GM12878 (cell line): ENCODE results near the gene BCL2. TPM values are rescaled to one million over a fixed set of nuclear protein-coding genes. Genes with fewer than 3 reads are reported as not detected.
A peak's percentile ranks its signal among the peaks of the same experiment; 100 is the strongest.

ENCODE experiments used
- CBX5 ChIP-seq: sonication (generic); IDR thresholded peaks from 2 replicates; pipeline ENCODE4 v1.6.1; 2016; ENCODE audit warnings: low read depth, moderate library complexity, mild to moderate bottlenecking, inconsistent platforms
- CHD1 ChIP-seq: IDR thresholded peaks from 2 replicates; pipeline ENCODE4 v1.6.1; 2012; ENCODE audit warnings: low read depth, low read length, improper control_type of control experiment
- DPF2 ChIP-seq: fragments of 450-650 bp; IDR thresholded peaks from 2 replicates; pipeline ENCODE4 v1.6.1; 2017; ENCODE audit warnings: mild to moderate bottlenecking
- FOS ChIP-seq: IDR thresholded peaks from 3 replicates; pipeline ENCODE4 v1.6.1; 2011; ENCODE audit warnings: borderline replicate concordance; ENCODE audit not compliant: insufficient read length; ENCODE audit errors: extremely low read depth
- FOXK2 ChIP-seq: fragments of 450-650 bp; IDR thresholded peaks from 2 replicates; pipeline ENCODE4 v1.6.1; 2017; ENCODE audit warnings: mild to moderate bottlenecking, moderate library complexity
- HCFC1 ChIP-seq: fragments of 150-350 bp; IDR thresholded peaks from 2 replicates; pipeline ENCODE4 v1.6.1; 2014; ENCODE audit warnings: low read length
- JUND ChIP-seq: IDR thresholded peaks from 2 replicates; pipeline ENCODE4 v1.6.1; 2012; ENCODE audit warnings: low read depth, mild to moderate bottlenecking, low read length, improper control_type of control experiment, moderate library complexity
- LARP7 ChIP-seq: fragments of 450-650 bp; IDR thresholded peaks from 2 replicates; pipeline ENCODE4 v1.6.1; 2017; ENCODE audit warnings: mild to moderate bottlenecking
- MYC ChIP-seq: IDR thresholded peaks from 2 replicates; pipeline ENCODE4 v1.6.1; 2011; ENCODE audit warnings: mild to moderate bottlenecking, low read length, moderate library complexity, inconsistent platforms; ENCODE audit not compliant: insufficient read depth, insufficient replicate concordance, insufficient read length, severe bottlenecking
- NR2C2 ChIP-seq: IDR thresholded peaks from 2 replicates; pipeline ENCODE4 v1.6.1; 2011; ENCODE audit warnings: borderline replicate concordance, low read depth; ENCODE audit not compliant: control insufficient read depth, insufficient read length
- NRF1 ChIP-seq: conservative IDR thresholded peaks from 2 replicates; pipeline ENCODE4 v1.6.1; 2011; ENCODE audit warnings: mild to moderate bottlenecking, low read depth, low read length, improper control_type of control experiment
- PML ChIP-seq: IDR thresholded peaks from 2 replicates; pipeline ENCODE4 v1.6.1; 2012; ENCODE audit warnings: low read length, inconsistent platforms
- POU2F2 ChIP-seq: IDR thresholded peaks from 3 replicates; pipeline ENCODE4 v1.6.1; 2011; ENCODE audit warnings: low read depth, mild to moderate bottlenecking, low read length, borderline replicate concordance
- SP1 ChIP-seq: IDR thresholded peaks from one replicate; pipeline ENCODE4 v1.6.1; 2011; ENCODE audit warnings: low read depth, low read length
- STAT3 ChIP-seq: IDR thresholded peaks from 2 replicates; pipeline ENCODE4 v1.6.1; 2011; ENCODE audit warnings: low read depth, low read length, improper control_type of control experiment
- ZNF384 ChIP-seq: IDR thresholded peaks from 2 replicates; pipeline ENCODE4 v1.6.1; 2012; ENCODE audit warnings: low read depth, mild to moderate bottlenecking, low read length, improper control_type of control experiment, borderline replicate concordance
- polyA plus RNA-seq, 11 experiments: library from polyadenylated mRNA; depleted of rRNA in 4 of 11; unstranded in 6 of 11; stranded (reverse) in 5 of 11; fragments of >200 nt; fragmentation: Nextera tagmentation in 4 of 11; fragmentation: Illumina TruSeq in 1 of 11; extraction: Ambion mirVana in 4 of 11; extraction: Trizol in 1 of 11; gene quantifications; 1 replicate in 1 of 11; 2 replicates in 10 of 11; pipeline versions ENCODE4 v1.2.1 to v1.2.3, GENCODE V29; 2011 to 2016; ENCODE audit warnings: inconsistent platforms in 2 of 11, missing spikeins in 2 of 11, low read depth in 1 of 11
- total RNA-seq, 4 experiments: library from RNA; depleted of rRNA in 3 of 4; stranded (reverse); fragments of >200 nt in 3 of 4; fragmentation: Illumina TruSeq in 1 of 4; extraction: Trizol in 1 of 4; gene quantifications; 2 replicates each; pipeline versions ENCODE4 v1.2.1 to v1.2.3, GENCODE V29; 2013 to 2021
- TF ChIP-seq, protein P1 (sequence below): fragments of 450-650 bp; IDR thresholded peaks from 2 replicates; pipeline ENCODE4 v1.6.1; 2017; ENCODE audit warnings: borderline replicate concordance
- TF ChIP-seq, protein P2 (sequence below): fragments of 150-350 bp; IDR thresholded peaks from 2 replicates; pipeline ENCODE4 v1.6.1; 2014; ENCODE audit warnings: mild to moderate bottlenecking, low read depth, low read length
- TF ChIP-seq, protein P3 (sequence below): fragments of 450-650 bp; IDR thresholded peaks from 2 replicates; pipeline ENCODE4 v1.6.1; 2017; ENCODE audit warnings: low read depth, mild to moderate bottlenecking, moderate library complexity
- TF ChIP-seq, protein P4 (sequence below): IDR thresholded peaks from 2 replicates; pipeline ENCODE4 v1.6.1; 2011; ENCODE audit warnings: mild to moderate bottlenecking, low read depth, low read length, moderate library complexity; ENCODE audit not compliant: insufficient replicate concordance
- TF ChIP-seq, protein P5 (sequence below): IDR thresholded peaks from 2 replicates; pipeline ENCODE4 v1.6.1; 2011; ENCODE audit warnings: low read depth, mild to moderate bottlenecking, low read length, moderate library complexity, borderline replicate concordance; ENCODE audit errors: extremely low read depth
- TF ChIP-seq, protein P6 (sequence below): fragments of 450-650 bp; IDR thresholded peaks from 2 replicates; pipeline ENCODE4 v1.6.1; 2016; ENCODE audit warnings: mild to moderate bottlenecking

Gene BCL2
- total and polyA plus RNA-seq, 10 of the 15 experiments (the other 5 are each of a cell fraction or from before 2014, with no cell fraction given): 4.1 to 47.8 (median 19.3) TPM

DNA sequence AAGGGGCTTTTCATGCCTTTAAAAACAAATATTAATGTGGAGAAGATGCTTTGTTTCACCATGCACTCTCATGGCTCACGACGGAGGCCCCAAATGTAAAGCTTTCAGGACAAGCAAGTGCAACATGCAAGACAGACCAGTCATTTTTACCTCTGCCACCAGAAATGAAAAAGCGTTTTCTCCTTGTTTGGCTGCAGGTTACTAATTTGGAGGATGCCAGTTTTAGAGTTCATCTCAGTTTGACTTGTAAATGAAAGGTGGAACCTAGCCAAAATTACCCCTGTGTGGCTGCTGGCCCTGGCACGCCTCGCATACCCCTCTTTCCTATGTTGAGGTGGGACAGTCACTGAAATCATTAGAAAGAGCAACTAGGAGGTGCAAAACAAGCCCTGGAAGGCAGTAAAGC, 138.6 kb downstream of the BCL2 start (continued):
- TF ChIP-seq CHD1 (no peak), MYC (no peak), FOXK2 (no peak), LARP7 (no peak), SP1 (no peak), NR2C2 (no peak), POU2F2 (peak; percentile 27; the same call in 1 of the 3 replicates), JUND (no peak), HCFC1 (no peak), DPF2 (no peak), FOS (no peak), STAT3 (no peak), NRF1 (no peak), CBX5 (0 out of 2 replicates have a peak, but pooled peaks have one; percentile 20), ZNF384 (no peak), PML (0 out of 2 replicates have a peak, but pooled peaks have one; percentile 41)
- TF ChIP-seq, protein P1, sequence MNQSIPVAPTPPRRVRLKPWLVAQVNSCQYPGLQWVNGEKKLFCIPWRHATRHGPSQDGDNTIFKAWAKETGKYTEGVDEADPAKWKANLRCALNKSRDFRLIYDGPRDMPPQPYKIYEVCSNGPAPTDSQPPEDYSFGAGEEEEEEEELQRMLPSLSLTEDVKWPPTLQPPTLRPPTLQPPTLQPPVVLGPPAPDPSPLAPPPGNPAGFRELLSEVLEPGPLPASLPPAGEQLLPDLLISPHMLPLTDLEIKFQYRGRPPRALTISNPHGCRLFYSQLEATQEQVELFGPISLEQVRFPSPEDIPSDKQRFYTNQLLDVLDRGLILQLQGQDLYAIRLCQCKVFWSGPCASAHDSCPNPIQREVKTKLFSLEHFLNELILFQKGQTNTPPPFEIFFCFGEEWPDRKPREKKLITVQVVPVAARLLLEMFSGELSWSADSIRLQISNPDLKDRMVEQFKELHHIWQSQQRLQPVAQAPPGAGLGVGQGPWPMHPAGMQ: no peak
- TF ChIP-seq, protein P2, sequence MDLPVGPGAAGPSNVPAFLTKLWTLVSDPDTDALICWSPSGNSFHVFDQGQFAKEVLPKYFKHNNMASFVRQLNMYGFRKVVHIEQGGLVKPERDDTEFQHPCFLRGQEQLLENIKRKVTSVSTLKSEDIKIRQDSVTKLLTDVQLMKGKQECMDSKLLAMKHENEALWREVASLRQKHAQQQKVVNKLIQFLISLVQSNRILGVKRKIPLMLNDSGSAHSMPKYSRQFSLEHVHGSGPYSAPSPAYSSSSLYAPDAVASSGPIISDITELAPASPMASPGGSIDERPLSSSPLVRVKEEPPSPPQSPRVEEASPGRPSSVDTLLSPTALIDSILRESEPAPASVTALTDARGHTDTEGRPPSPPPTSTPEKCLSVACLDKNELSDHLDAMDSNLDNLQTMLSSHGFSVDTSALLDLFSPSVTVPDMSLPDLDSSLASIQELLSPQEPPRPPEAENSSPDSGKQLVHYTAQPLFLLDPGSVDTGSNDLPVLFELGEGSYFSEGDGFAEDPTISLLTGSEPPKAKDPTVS: no peak
- TF ChIP-seq, protein P3, sequence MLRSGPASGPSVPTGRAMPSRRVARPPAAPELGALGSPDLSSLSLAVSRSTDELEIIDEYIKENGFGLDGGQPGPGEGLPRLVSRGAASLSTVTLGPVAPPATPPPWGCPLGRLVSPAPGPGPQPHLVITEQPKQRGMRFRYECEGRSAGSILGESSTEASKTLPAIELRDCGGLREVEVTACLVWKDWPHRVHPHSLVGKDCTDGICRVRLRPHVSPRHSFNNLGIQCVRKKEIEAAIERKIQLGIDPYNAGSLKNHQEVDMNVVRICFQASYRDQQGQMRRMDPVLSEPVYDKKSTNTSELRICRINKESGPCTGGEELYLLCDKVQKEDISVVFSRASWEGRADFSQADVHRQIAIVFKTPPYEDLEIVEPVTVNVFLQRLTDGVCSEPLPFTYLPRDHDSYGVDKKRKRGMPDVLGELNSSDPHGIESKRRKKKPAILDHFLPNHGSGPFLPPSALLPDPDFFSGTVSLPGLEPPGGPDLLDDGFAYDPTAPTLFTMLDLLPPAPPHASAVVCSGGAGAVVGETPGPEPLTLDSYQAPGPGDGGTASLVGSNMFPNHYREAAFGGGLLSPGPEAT: no peak
- TF ChIP-seq, protein P4, sequence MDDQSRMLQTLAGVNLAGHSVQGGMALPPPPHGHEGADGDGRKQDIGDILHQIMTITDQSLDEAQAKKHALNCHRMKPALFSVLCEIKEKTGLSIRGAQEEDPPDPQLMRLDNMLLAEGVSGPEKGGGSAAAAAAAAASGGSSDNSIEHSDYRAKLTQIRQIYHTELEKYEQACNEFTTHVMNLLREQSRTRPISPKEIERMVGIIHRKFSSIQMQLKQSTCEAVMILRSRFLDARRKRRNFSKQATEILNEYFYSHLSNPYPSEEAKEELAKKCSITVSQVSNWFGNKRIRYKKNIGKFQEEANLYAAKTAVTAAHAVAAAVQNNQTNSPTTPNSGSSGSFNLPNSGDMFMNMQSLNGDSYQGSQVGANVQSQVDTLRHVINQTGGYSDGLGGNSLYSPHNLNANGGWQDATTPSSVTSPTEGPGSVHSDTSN: no peak
- TF ChIP-seq, protein P5, sequence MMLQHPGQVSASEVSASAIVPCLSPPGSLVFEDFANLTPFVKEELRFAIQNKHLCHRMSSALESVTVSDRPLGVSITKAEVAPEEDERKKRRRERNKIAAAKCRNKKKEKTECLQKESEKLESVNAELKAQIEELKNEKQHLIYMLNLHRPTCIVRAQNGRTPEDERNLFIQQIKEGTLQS: no peak
- TF ChIP-seq, protein P6, sequence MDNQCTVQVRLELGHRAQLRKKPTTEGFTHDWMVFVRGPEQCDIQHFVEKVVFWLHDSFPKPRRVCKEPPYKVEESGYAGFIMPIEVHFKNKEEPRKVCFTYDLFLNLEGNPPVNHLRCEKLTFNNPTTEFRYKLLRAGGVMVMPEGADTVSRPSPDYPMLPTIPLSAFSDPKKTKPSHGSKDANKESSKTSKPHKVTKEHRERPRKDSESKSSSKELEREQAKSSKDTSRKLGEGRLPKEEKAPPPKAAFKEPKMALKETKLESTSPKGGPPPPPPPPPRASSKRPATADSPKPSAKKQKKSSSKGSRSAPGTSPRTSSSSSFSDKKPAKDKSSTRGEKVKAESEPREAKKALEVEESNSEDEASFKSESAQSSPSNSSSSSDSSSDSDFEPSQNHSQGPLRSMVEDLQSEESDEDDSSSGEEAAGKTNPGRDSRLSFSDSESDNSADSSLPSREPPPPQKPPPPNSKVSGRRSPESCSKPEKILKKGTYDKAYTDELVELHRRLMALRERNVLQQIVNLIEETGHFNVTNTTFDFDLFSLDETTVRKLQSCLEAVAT: no peak
